ENCODE results near the gene DCC. TPM values are rescaled to one million over a fixed set of nuclear protein-coding genes. Genes with fewer than 3 reads are reported as not detected.

Gene DCC
- total RNA-seq, 1 experiment from 2014 or later = not detected

DNA sequence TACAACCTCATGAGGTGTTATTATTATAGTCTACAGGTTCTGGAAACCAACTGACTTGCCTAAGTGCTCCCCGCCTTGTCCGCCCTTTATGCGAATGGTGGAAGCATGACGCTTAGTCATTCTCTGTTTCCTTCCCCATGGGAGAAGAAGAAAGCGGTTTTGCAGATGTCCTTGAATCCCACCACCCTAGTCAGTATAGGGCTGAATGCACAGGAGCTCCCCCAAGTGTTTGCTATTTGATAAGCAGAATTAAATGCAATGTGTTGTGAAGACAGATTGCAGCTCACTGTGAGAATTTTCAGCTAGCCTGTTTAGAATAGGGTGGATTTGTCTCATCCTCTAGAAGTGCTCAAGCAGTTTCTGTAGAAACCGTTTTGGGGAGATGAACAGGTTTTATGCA lies 652.0 kb downstream of the DCC start:
- no peaks in the 10 kb centered on the region for H3K9me3 ChIP-seq (ENCODE audit: insufficient read depth, low read depth)
- H3F3A ChIP-seq (ENCODE audit: insufficient read depth, low read depth) = no peaks in the 10 kb centered on the region
- TF ChIP-seq, protein P1, sequence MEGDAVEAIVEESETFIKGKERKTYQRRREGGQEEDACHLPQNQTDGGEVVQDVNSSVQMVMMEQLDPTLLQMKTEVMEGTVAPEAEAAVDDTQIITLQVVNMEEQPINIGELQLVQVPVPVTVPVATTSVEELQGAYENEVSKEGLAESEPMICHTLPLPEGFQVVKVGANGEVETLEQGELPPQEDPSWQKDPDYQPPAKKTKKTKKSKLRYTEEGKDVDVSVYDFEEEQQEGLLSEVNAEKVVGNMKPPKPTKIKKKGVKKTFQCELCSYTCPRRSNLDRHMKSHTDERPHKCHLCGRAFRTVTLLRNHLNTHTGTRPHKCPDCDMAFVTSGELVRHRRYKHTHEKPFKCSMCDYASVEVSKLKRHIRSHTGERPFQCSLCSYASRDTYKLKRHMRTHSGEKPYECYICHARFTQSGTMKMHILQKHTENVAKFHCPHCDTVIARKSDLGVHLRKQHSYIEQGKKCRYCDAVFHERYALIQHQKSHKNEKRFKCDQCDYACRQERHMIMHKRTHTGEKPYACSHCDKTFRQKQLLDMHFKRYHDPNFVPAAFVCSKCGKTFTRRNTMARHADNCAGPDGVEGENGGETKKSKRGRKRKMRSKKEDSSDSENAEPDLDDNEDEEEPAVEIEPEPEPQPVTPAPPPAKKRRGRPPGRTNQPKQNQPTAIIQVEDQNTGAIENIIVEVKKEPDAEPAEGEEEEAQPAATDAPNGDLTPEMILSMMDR (conservative IDR thresholded peaks at IDR 0.05) = no peak
- no peak for TF ChIP-seq EZH2 (IDR thresholded peaks at IDR 0.05; ENCODE audit: low read depth)
- H3K4me3 ChIP-seq = no peak overlapping the region
- no peaks in the 10 kb centered on the region for H3K36me3 ChIP-seq (ENCODE audit: low read depth)
- H2AFZ ChIP-seq = no peak overlapping the region
- H3K9me2 ChIP-seq (ENCODE audit: insufficient read depth) = no peaks in the 10 kb centered on the region
- ChIA-PET CTCF (no interaction called here), POLR2A (ENCODE audit: unreplicated experiment) (no interaction called here)
- no peak overlapping the region for H3K4me2 ChIP-seq
- intact Hi-C loops (cut with micrococcal nuclease; ENCODE audit: unreplicated experiment) = no loop called here
- H3K79me2 ChIP-seq (ENCODE audit: low read depth) = no peaks in the 10 kb centered on the region
- no peaks in the 10 kb centered on the region for H3K27me3 ChIP-seq (ENCODE audit: insufficient read depth, low read depth)
- no peak overlapping the region for H3K27ac ChIP-seq
- H4K20me1 ChIP-seq (ENCODE audit: insufficient read depth) = no peaks in the 10 kb centered on the region
- no TSS peak for BruUV-seq (replicated peaks)
- no peaks in the 10 kb centered on the region for H3K4me1 ChIP-seq (replicated peaks; ENCODE audit: insufficient read depth)
- no peak for DNase-seq

DNA sequence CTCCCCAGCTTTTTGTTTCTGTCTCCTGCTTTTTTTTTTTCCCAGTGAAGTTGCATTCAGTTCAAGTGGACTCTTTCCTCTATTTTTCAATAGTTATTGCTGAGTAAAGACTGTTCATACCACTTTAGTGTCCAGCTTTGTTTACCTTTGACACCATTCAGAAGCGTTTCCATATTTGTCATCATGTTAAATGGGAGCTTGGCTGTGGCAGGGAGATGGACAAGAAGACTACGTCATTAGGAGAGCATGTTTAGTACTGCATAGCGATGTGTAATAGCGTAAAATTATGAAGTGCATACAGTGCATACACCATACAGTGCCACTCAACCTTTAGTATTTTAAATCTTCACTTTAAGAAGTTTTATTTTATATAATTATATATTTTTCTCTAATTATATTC lies 655.9 kb downstream of the DCC start:
- intact Hi-C loops (cut with micrococcal nuclease; ENCODE audit: unreplicated experiment) = no loop called here
- H4K20me1 ChIP-seq (ENCODE audit: insufficient read depth) = no peaks in the 10 kb centered on the region
- no peak overlapping the region for H3K27ac ChIP-seq
- H3K9me3 ChIP-seq (ENCODE audit: insufficient read depth, low read depth) = no peaks in the 10 kb centered on the region
- no peaks in the 10 kb centered on the region for H3K9me2 ChIP-seq (ENCODE audit: insufficient read depth)
- no peaks in the 10 kb centered on the region for H3K27me3 ChIP-seq (ENCODE audit: insufficient read depth, low read depth)
- DNase-seq = no peak
- H3K4me3 ChIP-seq = no peak overlapping the region
- no TSS peak for BruUV-seq (replicated peaks)
- no peaks in the 10 kb centered on the region for H3K36me3 ChIP-seq (ENCODE audit: low read depth)
- H3K4me2 ChIP-seq = no peak overlapping the region
- H2AFZ ChIP-seq = 0 out of 2 replicates have a peak overlapping the region, but pooled peaks have one; percentile 22
- no peaks in the 10 kb centered on the region for H3K4me1 ChIP-seq (replicated peaks; ENCODE audit: insufficient read depth)
- CTCF ChIA-PET = no interaction called here
- no peaks in the 10 kb centered on the region for H3F3A ChIP-seq (ENCODE audit: insufficient read depth, low read depth)
- H3K79me2 ChIP-seq (ENCODE audit: low read depth) = no peaks in the 10 kb centered on the region
- POLR2A ChIA-PET (ENCODE audit: unreplicated experiment) = no interaction called here
- TF ChIP-seq EZH2 (IDR thresholded peaks at IDR 0.05; ENCODE audit: low read depth) = no peak
- TF ChIP-seq, protein P1 (conservative IDR thresholded peaks at IDR 0.05) = no peak

DNA sequence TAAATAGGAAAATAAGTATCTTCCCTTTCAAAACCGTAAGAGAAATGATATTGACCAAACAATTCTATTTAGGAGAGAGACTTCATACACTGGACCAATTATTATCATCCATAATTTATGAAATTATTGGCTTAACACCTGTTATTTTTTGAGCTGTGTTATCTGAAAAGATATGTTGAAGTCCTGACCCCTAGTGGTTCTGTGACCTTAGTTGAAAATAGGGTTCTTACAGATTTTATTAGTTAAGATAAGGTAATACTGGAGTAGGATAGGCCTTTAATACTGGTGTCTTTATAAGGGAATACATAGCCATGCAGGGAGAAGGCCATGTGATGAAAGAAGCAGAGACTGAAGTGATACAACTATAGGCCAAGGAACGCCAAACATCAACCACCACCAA lies 659.6 kb downstream of the DCC start:
- DNase-seq = no peak
- no TSS peak for BruUV-seq (replicated peaks)
- Histone ChIP-seq H2AFZ (no peak overlapping the region), H3K36me3 (ENCODE audit: low read depth) (no peaks in the 10 kb centered on the region), H3K4me1 (replicated peaks; ENCODE audit: insufficient read depth) (no peaks in the 10 kb centered on the region), H3K4me3 (no peak overlapping the region), H3K27me3 (ENCODE audit: insufficient read depth, low read depth) (no peaks in the 10 kb centered on the region), H3K9me2 (ENCODE audit: insufficient read depth) (no peaks in the 10 kb centered on the region), H3F3A (ENCODE audit: insufficient read depth, low read depth) (no peaks in the 10 kb centered on the region), H4K20me1 (ENCODE audit: insufficient read depth) (no peaks in the 10 kb centered on the region), H3K4me2 (no peak overlapping the region), H3K9me3 (ENCODE audit: insufficient read depth, low read depth) (no peaks in the 10 kb centered on the region), H3K27ac (no peak overlapping the region), H3K79me2 (ENCODE audit: low read depth) (no peaks in the 10 kb centered on the region)
- intact Hi-C loops (cut with micrococcal nuclease; ENCODE audit: unreplicated experiment) = no loop called here
- ChIA-PET CTCF (interaction anchor here (0.6 kb wide), 1 partner anchor 876 kb away, joined by 3 read pairs; no protein-coding TSS in a partner anchor), POLR2A (ENCODE audit: unreplicated experiment) (no interaction called here)
- TF ChIP-seq, protein P1 (conservative IDR thresholded peaks at IDR 0.05) = no peak
- no peak for TF ChIP-seq EZH2 (IDR thresholded peaks at IDR 0.05; ENCODE audit: low read depth)

All from PC-9 (cell line).